Left colon (tissue), 2 donors: ENCODE results near the gene C19orf67. TPM values are rescaled to one million over a fixed set of nuclear protein-coding genes. Genes with fewer than 3 reads are reported as not detected.
A peak's percentile ranks its signal among the peaks of the same experiment; 100 is the strongest.

Experiments used
- ATAC-seq: fragments of 200-7000 bp; cut with Tn5 transposase; one replicate; pipeline ENCODE4 v1.9.1; 2020; ENCODE audit warnings: mild to moderate bottlenecking, moderate library complexity
- DNase-seq, 2 donors: peaks; one replicate each; pipeline ENCODE4 v3.0.0-alpha.2; 2020
- intact Hi-C, 2 donors: fragments of 100-400 bp; cut with DNase I in 1 of 2; cut with micrococcal nuclease in 1 of 2; formaldehyde crosslinking; loops; one replicate each; pipeline versions ENCODE4 v1.11.2 to v1.14.0; 2022; cut with DNase I, micrococcal nuclease
- long read RNA-seq: library from polyadenylated mRNA; unstranded; transcript quantifications from one replicate; pipeline ENCODE4 v2.0.0, GENCODE V29; 2021
- total RNA-seq, 2 donors: library from RNA; stranded (reverse); fragmentation: NEBNext Ultra II Directional; extraction: Animal tissue kit (Norgen Biotek cat#: 25700); gene quantifications; one replicate each; pipeline ENCODE4 v1.2.1, GENCODE V29; 2021
- donor health status: DM: no; HTN: no; CAD: no.
- donor health status: DM: yes; HTN: yes; CAD: no.

C19orf67 gene
- under 1 TPM in 1 of 2 donors, not detected in 1; 0.42 TPM for total RNA-seq
- long read RNA-seq, result 0 reads

DNA sequence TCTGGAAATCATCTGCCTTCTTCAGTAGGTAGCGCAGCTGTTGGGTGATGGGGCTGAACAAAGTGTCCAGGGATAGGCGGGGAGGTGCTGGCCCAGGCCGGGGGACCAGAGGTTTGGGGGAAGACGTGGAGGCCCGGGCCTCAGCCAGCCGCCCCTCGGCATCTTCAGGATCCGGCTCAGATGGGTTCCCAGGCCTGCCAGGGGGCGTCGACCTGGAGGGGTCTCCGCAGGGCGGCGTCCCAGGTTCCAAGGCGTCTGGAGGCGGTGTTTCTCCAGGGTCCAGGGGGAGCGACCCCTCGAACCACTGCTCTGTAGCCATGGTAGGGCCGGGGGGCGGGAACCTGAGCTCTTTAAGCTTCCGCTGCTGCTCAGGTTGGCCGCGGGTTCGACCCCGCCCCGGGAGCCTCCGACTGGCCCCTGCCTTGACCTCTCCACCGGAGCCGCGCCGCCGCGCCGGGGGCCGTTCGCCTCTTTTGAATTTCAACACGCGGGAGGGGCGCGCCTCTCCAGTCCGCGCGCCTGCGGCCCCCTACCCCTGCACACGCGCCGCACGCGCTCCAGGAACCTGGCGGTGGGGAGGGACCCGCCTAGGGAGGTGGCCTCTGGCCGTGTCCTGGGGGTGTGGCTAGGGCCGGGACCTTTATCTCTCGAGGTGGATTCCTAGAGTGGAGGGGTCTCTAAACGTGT is at the start of gene C19orf67:
Gene C19orf67, minus strand, starts transcription at position 475 of the 687 bp plus-strand sequence. Its CDS starts 156 bp downstream, at position 319.
- ATAC-seq, result no peak
- intact Hi-C loops, result no loop called here
- peak in 1 of 2 donors; percentile 51 for DNase-seq

DNA sequence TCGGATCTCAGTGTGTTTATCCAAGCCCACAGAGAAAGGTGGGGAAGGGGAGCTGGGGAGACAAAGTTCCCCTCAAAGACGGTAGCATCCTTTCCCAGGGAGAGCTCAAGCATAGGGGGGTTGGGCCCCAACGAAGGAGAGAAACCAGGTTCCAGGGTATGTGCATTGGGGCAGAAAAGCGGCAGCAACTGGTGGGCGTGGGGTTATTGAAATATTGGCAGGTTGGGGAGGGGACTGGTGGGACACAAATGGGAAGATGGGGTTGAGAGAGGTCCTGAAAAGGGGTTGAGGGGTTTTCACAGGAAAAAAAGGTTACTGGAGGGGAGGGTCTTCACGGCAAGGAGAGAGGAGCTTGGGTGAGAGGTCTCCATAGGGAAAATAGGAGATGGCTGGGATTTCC is 49.8 kb upstream of the C19orf67 start:
- DNase-seq, result no peak
- intact Hi-C loops, result no loop called here
- ATAC-seq, result no peak

DNA sequence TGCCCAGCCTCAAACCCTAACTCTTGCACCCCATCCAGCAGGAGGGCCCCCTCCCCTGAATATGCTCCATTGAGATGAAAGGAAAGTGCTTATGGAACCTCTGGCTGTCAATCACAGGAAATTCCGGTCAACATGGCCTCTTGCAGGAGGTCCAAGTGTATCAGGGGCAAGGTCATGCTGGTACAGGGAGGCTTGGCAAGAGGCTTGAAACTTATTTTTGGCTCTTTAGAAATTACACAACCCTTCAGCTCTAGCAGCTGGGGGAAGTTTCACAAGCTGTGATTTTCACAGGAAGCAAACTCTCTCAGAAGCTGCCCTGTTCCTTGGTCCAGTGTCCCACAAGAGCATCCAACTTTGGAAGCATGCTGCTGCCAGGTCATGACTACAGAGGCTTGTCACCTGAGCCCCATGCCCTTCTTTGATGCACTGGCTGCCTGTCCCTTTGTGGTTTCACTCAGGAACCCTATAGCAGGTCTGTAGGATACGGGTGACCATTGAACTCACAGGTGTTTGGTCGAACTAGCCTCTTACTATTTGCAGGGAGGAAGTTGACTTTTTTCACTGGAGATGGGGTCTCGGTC is 42.4 kb upstream of the C19orf67 start:
- DNase-seq (no peak), ATAC-seq (peak; percentile 18)
- intact Hi-C loops, result no loop called here

DNA sequence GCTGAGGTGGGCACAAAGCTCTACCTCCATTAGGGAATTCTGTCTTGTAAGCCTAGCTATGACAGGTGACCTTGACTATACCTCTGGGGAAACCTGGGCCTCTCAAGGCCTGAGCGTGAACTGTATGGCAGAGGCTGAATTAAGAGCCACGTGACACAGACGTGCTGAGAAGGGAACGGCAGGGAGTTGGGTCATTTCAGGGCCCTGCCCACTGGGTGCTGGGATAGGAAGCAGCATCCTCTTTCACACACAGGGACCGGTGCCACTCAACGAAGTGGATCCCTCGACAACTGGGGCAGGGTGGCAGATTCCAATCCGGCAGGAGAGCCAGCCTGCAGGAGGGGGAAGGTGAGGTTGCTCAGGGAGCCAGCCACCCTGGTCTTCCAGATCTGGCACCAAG is 41.6 kb upstream of the C19orf67 start:
- DNase-seq, result no peak
- no peak for ATAC-seq
- intact Hi-C loops, result no loop called here

DNA sequence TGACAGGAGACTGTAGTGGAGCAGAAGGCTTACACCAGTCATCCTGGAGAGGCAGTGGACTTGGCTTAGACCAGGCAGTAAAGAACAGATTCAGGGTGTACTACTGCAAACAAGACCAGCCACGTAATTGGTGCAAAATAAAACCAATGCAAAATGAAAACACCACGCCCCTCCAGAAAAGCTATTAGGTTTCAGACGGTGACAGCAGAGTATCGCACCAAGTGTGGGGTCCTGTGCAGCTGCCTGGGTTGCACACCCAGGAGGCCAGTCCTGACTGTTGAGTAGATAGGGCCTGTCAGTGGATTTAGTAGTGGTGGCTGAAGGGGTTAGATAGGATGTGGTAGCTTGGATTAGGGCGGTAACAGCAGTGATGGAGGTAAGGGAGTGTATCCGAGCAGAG is 37.3 kb upstream of the C19orf67 start:
- ATAC-seq (no peak), DNase-seq (no peak)
- intact Hi-C loops, result no loop called here

DNA sequence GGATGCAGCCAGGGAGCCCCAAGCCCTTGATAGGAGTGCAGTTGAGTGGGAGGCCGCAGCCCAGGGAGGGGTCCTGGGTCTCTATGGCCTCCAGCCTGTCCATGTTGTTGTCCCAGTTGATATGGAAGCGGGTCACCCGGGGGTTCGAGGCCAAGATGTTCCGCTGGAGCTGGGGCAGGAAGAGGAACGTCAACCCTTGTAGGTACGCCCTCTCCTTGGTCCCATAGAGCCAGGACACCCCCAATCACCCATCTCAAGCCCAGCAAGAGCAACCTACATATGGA is 34.9 kb upstream of the C19orf67 start:
- intact Hi-C loops, result no loop called here
- DNase-seq (no peak), ATAC-seq (no peak)

DNA sequence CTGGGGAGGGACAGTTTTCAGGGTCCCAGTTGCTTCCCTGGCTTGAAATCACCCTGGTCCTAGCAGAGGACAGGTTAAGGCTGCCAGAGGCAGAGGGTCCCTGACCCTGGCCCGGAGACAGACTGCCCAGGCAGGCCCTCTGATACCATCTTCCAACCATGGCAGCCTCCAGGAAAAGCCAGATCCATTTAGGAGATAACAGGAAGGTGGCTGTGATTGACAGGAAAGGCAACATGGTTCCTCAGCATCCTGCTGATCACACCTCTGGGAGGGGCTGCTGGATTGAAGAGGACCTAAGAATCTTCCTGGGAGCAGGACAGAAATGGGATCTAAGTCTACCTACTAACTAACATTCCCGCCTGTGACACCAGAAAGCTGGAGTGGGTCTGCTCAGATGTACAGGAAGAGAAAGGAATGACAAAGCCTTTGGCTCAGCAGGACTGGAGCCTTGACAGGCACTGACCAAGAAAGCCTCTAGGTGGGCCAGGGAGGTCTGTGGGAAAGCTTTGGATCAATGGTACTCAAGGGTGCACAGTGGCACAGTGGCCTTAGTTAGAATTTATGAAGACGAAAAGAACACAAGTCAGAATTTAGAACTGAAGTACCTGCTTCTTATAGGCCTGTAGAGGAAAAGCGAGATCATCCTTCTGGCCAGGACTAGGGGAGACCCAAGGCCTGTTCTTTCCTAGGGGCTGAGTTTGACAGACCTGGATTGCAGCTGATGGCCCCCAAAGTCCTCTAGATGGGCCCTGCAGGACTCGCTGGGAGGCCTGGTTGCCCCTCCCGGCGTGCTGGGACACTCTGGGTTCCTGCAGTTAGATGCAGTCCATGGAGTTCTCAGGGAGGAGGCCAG is 34.3 kb upstream of the C19orf67 start:
- intact Hi-C loops, result no loop called here
- DNase-seq (no peak), ATAC-seq (no peak)

DNA sequence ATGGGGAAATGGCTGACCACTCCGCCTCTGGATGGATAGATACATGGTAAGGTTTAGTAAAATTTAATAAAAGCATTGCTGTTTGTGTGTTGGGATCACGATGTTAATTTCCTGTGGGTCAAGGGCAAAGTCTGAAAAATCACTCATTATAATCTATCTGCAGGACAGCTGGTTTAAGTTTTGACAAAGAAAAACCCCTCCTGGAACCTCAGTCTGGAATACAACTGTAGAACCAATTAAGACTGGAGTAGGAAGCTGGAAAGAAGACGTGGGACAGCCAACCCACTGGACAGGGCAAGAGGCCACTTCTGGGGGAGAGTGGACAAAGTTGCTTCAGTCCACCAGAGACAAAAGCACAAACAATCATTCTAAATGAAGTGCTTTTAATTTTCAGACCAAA is 33.6 kb upstream of the C19orf67 start:
- ATAC-seq, result no peak
- intact Hi-C loops, result no loop called here
- DNase-seq, result no peak

DNA sequence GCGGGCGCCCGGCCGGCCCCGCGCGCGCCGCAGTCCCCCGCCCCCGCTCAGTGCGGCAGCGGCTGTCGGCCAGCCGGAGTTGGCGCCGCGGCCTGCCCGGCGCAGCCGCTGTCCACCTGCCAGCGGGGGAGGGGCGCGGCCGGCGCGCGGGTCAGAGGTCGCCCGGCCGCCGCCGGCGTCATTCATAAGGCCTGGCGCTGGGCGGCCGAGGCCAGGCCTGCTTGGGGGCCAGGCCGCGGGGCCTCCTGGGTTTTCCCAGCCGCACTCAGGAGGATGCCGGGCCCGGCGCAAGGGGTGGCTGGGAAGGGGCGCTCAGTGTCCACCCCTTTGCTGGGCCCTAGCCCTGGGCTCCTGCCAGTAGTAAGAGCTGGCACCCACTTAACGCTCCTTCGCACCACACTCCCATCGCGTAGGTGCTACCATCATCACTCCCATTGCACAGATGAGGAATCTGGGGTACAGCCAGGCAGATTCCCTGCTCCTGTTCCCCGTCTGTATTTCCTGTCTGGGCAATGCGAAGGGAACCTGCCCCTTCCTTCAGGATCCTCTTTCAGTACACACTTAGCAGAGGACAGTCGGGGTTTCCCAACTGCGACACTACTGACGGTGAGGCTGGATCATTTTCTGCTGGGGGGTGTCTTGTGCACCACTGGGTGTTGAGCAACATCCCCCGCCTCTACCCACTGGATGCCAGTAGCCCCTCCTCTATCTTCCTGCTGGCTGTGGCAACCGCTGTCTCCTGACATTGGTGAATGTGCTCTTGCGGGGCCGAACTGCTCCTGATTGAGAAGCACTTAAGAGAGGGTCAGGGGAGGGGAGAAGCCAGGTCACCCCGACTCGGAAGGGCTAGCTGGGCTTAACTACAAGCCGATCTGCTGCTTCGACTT is 32.8 kb upstream of the C19orf67 start:
- peak; percentile 62 to 86 for DNase-seq
- ATAC-seq, result no peak
- intact Hi-C loops, result no loop called here

DNA sequence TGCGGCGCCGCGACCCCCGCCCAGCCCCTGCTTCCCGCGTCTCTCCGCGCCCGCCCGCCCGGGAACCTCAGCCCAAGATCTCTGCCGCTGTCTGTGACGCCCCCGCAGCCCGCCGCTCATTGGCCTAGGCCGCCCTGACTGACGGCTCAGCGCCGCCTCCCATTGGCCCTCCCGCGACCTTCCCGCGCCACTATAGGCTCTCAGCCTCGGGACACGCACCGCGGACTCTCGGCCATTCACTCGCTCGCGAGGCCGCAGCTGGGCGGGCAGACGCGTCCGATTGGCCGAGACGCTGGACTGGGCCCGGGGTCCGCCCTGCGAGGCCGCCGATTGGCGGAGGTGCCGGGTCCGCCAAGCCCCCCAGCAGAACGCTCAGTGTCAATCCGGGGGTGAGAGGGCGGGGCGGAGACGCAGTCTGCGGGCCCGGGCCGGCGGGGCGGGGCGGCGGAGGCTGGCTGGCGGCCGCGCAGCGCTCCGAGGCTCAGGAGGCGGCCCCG is 32.1 kb upstream of the C19orf67 start, which contains the start of gene PRKACA:
Gene PRKACA, minus strand, starts transcription at position 95 of the 497 bp plus-strand sequence. CDS start 215 bp downstream, outside the sequence.
- peak; percentile 98 to 99 for DNase-seq
- ATAC-seq, result peak; percentile 88
- intact Hi-C loops, result no loop called here

DNA sequence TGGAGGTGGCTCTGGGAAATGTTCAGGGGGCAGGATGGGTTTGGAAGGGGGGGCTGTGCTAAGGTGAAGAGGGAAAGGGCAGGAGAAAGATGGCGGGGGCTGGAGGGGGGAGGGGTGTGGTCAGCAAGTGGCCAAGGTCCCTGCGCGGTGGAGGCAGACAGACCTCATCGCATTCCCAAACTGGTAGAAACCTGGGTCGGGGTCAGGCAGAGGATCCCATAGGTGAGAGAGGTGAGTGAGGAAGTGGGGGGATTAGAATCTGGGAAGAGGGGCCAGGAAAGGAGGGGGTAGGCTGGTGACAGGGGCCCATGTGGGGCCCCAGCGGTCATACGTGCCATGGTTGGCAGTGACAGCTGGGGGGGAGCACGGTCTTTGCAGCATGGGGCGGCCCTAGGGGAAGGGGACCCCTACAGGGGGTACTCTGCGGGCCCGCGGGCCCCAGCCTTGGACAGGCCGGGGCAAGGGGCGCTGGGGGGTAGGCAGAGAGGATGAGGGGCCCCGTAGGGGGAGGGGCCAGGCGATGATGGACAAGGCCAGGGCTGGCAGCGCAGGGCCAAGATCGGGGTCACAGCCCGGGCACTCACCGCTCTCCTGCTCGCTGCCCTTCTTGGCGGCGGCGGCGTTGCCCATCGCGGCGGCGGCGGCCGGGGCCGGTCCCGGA is 31.5 kb upstream of the C19orf67 start:
- peak; percentile 48 to 55 for DNase-seq
- intact Hi-C loops, result no loop called here
- ATAC-seq, result no peak

DNA sequence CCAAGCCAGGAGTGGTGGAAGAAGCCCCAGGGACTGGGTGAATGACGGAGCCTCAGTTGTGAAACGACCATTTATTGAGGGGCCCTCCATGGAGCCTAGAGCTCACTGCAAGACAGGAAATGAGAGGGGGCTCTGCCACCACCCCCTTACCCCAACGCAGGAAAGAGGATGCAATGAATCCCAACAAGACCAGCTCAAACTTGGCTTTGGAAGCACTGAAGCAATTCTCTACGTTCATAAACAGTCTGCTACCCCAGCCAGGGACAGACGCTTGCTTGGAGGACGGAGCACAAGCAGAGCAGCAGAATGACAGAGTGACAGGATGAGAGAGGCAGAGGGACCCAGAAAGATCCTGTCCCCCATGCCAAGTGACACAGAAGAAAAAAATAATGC is 30.9 kb upstream of the C19orf67 start:
- intact Hi-C loops, result no loop called here
- ATAC-seq, result no peak
- no peak for DNase-seq

DNA sequence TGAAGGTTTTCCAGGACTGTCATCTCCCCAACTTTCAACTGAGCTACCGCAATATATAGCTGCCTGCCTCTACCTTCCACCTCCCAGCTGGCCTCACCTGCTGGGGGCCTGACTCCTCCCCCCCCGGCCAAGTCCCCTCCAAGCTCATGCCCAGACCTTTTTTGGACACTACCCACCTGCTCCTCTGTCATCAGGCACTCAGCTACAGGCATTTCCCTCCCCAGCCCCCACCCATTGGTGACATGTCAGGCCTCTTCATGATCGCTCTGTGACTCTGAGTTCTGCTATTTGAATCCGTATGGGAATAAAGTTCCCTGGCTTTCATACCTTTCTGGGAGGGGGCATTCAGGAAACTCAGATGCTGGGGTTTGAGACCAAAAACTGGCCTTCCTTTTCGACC is 30.2 kb upstream of the C19orf67 start:
- intact Hi-C loops, result no loop called here
- ATAC-seq (no peak), DNase-seq (no peak)

DNA sequence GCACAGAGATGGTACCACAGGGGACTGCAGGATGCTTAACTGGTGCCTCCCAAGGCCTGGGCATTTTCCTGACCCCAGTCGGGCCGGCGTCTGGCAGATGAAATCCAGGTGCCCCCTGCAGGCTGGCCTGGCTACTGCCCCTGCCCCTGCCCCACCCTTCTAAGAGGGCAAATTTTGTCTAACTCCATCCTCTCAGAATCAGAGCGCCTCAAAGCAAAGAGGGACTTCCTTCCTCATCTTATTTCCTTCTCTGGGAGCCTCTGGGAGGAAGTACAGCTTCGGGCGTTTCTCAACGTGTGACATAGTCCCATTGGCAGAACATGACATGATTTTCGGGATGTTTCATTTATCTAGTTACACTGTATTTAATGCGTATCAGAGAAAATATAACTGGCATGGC is 29.3 kb upstream of the C19orf67 start:
- DNase-seq, result peak; percentile 59 to 77
- ATAC-seq, result peak; percentile 16
- intact Hi-C loops, result no loop called here

DNA sequence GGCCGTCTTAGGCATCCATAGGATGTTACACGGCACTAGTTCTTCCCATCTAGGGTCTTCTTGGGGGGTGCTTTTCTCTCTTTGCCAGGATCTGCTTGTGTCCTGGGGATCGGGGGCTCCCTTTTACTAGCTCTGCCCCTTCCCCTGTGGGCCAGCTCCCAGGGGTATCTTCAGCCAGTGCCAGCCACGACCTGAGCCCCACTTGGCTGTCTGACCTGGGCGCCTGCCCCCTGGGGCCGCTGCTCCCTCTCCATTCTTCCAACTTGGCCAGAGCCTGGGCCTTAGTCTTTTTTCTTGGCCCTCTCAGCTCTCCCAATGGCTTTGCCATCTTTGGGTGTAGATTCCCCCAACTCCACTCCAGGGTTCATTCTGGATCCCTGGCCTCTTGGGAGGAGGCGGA is 28.9 kb upstream of the C19orf67 start:
- intact Hi-C loops, result no loop called here
- no peak for DNase-seq
- ATAC-seq, result no peak

DNA sequence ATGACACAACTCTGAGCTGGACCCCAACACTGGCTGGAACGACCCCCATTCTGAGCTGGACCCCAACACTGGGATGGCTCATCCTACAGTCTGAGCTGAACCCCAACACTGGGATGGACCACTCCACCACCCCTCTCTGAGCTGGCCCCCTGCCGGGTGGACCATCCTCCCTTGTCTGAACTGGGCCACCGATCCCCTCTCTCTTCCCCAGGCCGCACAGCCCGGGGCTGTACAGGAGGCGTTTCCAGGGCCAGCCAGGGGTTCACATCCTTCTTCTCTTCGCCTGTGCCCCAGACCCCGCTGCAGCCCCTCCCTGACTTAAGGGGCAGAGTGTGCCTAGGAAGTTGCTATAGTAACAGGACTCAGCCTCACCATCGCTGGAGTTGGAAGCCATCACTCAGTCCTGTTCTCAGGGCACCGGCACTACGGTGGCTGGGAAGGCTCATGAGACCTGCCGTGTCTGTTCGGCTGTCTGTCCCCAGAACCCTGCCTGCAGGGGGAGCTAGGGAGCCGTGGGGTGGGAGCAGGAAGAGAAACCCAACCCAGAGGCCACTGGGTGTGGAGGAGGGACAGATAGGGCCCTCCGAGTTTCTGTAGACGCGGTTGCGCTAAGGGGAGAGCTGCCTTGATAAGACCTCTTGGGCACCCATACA is 28.3 kb upstream of the C19orf67 start:
- intact Hi-C loops, result no loop called here
- ATAC-seq (no peak), DNase-seq (peak in 1 of 2 donors; percentile 63)

DNA sequence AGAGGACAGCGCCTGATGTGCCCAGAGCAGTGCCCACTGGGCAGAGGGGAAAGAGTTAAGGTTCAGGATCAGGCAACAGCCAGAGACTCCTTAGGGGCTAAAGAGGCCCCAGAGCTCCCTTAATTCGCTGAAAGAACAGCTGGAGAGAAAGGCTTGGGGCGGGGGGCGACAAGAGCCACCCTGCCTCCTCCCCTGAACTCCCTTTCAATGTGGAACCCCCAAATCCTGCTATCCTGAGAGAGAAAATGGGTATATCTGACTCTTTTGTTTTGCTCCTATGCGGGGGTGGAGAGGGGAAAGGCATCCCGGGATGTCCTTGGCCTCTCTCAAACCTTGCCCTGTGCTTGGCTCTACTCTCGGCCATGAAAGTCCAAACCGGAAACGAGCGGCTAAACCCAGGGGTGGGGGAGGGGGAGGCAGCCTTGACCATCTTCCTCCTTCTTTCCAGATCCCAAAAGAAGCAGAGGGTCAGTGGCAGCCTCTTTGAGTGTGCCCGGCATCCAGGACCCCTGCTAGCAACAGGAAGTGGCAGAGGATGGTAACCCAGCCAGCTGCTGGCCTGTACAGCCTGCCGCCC is 27.3 kb upstream of the C19orf67 start:
- DNase-seq, result no peak
- no peak for ATAC-seq
- intact Hi-C loops, result no loop called here
